HG03280 (cell line): ENCODE results near the gene CCDC7.
"Not testable (repeated sequence)": the region's sequence is repeated elsewhere in the genome, so short reads cannot be mapped to it uniquely, and the experiment has no call there.

Experiments
- ATAC-seq: cut with Tn5 transposase; IDR thresholded peaks from one replicate; pipeline ENCODE4 v1.9.1; 2021; ENCODE audit warnings: mild to moderate bottlenecking, moderate library complexity; ENCODE audit not compliant: unreplicated experiment

The CCDC7 gene

DNA sequence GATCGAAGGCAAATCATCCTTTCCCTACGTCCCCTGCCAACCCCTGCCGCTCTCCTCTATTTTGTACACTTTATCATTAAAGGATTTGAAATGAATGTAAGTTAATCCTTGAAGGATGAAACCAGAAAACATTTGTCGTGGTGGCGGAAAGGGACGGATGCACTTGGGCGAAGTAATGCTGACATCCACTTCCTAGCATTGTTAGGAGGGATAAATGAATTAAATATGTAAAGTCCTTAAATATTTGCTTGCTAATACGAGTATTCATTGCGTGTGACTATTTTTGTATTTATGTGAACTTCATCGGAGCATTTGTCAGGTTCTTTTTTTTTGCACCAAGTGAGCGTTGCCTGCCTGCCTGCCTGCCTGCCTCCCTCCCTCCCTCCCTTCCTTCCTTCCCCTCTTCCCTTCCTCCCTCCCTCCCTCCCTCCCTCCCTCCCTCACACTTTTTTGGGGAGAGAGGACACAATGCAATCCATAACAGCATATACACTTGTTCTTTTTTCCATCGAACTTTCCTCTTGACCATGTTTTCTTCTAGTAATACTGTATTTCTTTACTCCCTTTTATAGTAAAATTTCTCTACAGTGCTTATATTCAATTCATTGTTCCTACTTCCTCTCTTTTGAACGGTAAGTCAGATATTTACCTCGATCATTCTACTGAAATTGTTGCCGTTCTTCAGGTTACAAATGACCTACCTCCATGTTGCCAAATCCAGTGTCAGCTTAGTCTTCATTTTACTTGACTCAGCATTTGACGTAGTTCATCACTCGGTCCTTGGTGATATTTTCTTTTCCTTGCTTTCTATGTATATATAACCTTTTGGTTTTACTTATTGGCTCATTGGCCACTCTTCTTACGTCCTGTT lies 831 bp downstream of the CCDC7 start:
- peak; percentile 8 for ATAC-seq

DNA sequence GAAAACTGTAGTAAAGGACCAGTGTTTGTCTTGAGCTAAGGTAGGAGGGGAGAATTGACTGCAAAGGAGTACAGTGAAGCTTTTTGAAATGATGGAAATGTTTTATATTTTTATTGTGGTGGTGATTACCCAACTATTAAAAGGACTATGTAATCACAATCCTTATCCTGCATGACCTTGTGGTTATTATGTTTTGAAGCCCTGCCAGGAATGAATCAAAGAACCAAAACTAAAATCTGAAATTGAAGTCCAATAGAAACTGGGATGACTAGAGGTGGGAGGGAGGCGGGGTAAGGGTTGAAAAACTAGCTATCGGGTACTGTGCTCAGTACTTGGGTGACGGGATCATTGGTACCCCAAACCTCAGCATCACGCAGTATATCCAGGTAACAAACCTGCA lies 8.2 kb downstream of the CCDC7 start:
- no peak for ATAC-seq

DNA sequence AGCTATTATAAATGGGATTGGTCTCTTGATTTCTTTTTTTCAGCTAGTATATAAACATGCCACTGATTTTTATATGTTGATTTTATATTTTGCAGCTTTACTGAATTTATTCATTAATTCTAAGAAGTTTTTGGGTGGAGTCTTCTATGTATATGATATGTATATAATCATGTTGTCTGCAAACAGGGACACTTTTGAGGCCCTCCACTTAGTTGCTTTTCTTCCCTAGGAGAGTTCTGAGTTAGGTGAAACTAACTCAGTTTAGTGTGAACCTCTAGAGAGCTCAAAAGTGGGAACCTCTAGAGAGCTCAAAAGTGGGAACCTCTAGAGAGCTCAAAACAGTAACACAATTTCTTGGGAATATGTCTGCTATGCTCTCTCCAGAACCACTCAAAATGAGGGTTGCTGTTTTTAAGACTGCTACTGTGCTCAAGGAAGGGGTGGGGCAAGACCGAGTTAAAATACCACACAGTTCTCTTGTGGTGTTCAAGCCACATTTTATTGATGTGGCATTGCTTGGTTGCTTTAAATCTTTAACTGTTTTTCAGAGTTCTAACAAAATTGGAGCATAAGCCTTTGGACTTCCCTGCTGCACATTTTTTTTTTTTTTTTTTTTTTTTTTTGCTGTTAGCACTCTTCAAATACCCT lies 13.2 kb downstream of the CCDC7 start:
- no peak for ATAC-seq

DNA sequence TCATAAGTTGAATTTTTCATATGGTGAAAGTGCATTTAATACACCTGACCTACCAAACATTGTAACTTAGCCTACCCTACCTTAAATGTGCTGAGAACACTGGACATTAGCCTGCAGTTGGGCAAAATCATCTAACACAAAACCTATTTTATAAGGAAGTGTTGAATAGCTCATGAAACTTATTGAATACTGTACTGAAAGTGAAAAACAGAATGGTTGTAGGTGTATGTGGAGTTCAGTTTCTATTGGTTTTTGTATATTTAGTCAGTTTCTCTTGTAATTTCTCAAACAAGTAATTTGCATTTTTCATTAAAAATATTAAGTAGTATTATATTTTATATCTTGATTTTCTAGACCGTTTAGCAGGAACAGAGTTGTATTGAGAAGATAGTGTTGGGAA lies 15.3 kb downstream of the CCDC7 start:
- ATAC-seq, result no peak

DNA sequence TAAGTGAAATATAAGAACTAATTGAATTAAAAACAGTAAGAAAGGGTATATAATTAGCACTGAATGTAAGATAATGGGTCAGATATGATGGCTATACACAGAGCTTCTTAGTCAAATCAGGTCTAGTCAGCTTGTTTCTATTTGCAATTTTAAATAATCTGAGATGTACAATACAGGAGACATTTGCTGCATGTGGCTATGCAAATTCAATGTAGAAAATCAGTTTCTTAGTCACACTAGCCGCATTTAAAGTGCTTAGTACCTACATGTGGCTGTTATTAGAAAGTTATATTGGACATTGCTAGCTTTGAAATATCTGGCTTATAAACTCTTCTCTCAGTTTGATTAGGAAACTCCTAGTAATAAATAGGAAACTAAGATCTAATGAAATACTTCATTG lies 25.3 kb downstream of the CCDC7 start:
- no peak for ATAC-seq

DNA sequence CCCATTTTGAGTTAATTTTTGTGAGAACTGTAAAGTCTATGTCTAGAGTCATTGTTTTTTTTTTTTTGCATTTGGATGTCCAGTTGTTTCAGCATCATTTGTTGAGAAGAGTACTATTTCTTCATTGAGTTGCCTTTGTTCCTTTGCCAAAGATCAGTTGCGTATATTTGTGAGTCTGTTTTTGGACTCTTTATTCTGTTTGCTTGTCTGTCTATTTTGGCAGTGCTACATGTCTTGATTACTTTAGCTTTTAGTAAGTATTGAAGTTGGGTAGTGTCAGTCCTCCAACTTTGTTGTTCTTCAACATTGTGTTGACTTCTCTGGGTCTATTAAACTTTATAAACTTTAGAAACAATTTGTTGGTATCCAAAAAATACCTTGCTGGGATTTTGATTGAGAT lies 31.6 kb downstream of the CCDC7 start:
- no peak for ATAC-seq

DNA sequence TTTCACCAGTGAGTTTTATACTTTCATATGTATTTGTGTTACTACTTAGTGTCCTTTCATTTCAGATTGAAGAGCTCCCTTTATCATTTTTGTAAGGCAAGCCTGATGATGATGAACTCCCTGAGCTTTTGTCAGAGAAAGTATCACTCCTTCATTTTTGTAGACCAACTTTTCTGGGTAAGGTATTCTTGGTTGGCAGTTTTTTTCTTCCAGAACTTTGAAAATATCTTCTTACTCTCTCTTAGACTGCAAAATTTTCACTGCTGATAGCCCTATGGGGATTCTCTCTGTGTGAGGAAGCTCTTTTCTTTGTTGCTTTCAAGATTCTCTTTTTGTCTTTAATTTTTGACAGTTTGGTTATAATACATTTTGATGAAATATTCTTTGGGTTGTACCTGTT lies 35.7 kb downstream of the CCDC7 start:
- ATAC-seq, result no peak

DNA sequence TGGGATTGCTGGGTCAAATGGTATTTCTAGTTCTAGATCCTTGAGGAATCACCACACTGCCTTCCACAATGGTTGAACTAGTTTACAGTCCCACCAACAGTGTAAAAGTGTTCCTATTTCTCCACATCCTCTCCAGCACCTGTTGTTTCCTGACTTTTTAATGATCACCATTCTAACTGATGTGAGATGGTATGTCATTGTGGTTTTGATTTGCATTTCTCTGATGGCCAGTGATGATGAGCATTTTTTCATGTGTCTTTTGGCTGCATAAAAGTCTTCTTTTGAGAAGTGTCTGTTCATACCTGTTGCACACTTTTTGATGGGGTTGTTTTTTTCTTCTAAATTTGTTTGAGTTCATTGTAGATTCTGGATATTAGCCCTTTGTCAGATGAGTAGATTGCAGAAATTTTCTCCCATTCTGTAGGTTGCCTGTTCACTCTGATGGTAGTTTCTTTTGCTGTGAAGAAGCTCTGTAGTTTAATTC lies 37.1 kb downstream of the CCDC7 start:
- not testable (repeated sequence) for ATAC-seq

DNA sequence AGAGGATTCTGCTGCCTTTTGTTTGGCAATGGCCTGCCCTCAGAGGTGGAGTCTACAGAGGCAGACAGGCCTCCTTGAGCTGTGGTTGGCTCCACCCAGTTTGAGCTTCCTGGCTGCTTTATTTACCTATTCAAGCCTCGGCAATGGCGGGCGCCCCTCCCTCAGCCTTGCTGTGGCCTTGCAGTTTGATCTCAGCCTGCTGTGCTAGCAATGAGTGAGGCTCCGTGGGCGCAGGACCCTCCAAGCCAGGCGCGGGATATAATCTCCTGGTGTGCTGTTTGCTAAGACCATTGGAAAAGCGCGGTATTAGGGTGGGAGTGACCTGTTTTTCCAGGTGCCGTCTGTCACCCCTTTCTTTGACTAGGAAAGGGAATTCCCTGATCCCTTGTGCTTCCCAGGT lies 42.1 kb downstream of the CCDC7 start:
- not testable (repeated sequence) for ATAC-seq

DNA sequence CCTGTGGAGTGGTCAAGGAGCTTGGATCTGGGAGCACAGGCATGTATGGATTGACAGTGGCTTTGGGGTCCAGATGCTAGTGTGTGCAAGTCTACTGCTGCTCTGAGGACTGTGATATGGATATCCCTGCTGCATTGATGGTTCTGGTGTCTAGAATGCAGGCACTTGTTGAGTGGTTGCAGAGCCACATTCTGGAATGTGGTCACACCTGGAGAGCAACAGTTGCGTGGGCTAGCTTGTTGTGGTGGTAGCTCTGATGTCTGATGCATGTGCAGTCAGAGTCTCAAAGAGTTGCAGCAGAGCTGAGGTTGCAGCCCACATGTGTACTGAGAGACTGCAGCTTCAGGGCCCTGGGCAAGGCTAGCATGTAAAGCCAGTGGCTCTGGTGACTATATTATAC lies 43.2 kb downstream of the CCDC7 start:
- ATAC-seq, result no peak

DNA sequence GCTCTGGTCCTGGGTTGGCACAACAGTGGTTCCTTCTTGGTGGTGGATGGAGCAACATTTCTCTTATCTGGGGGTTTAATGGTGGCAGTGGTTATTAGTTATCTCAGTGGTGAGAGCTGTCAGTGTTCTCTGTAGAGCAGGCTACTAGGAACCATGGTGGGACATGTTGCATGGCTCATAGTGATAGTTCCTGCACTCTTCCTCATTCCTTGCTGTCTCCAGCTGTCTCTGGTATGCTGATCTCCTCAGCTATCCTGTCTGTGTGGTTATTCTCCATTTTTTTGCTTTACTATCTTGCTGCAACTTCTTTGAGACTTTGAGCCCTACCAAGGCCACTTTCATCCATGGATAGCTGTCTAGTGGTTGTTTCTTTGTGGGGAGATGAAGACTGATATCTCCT lies 44.0 kb downstream of the CCDC7 start:
- no peak for ATAC-seq

DNA sequence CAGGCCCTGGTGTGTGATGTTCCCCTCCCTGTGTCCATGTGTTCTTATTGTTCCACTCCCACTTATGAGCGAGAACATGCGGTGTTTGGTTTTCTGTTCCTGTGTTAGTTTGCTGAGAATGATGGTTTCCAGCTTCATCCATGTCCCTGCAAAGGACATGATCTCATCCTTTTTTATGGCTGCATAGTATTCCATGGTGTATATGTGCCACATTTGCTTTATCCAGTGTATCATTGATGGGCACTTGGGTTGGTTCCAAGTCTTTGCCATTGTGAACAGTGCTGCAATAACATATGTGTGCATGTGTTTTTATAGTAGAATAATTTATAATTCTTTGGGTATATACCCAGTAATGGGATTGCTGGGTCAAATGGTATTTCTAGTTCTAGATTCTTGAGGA lies 48.6 kb downstream of the CCDC7 start:
- ATAC-seq, result not testable (repeated sequence)

DNA sequence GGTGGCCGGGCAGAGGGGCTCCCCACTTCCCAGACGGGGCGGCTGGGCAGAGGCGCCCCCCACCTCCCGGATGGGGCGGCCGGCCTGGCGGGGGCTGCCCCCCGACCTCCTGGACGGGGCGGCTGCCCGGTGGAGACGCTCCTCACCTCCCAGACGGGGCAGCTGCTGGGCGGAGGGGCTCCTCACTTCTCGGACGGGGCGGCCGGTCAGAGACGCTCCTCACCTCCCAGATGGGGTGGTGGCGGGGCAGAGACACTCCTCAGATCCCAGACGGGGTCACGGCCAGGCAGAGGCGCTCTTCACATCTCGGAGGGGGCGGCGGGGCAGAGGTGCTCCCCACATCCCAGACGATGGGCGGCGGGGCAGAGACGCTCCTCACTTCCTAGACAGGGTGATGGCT lies 54.2 kb downstream of the CCDC7 start:
- ATAC-seq, result not testable (repeated sequence)

DNA sequence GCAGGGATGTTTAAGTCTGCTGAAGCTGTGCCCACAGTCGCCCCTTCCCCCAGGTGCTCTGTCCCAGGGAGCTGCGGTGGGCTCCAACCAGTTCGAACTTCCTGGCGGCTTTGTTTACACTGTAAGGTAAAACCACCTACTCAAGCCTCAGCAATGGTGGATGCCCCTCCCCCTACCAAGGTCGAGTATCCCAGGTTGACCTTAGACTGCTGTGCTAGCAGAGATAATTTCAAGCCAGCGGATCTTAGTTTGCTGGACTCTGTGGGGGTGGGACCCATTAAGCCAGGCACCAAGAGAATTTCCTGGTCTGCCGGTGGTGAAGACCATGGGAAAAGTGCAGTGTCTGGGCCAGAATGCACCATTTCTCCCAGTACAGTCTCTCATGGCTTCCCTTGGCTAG lies 56.0 kb downstream of the CCDC7 start:
- no peak for ATAC-seq

DNA sequence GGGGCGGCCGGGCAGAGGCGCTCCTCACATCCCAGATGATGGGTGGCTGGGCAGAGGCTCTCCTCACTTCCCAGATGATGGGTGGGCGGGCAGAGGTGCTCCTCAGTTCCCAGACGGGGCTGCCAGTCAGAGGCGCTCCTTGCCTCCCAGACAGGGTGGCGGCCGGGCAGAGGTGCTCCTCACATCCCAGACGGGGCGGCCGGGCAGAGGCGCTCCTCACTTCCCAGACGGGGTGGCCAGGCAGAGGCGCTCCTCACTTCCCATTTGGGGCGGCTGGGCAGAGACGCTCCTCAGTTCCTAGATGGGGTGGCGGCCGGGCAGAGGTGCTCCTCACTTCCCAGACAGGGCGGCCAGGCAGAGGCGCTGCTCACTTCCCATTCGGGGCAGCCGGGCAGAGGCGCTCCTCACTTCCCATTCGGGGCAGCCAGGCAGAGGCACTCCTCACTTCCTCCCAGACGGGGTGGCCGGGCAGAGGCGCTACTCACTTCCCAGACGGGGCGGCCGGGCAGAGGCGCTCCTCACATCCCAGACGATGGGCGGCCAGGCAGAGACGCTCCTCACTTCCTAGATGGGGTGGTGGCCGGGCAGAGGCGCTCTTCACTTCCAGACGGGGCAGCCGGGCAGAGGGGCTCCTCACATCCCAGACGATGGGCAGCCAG lies 60.0 kb downstream of the CCDC7 start:
- ATAC-seq, result not testable (repeated sequence)

DNA sequence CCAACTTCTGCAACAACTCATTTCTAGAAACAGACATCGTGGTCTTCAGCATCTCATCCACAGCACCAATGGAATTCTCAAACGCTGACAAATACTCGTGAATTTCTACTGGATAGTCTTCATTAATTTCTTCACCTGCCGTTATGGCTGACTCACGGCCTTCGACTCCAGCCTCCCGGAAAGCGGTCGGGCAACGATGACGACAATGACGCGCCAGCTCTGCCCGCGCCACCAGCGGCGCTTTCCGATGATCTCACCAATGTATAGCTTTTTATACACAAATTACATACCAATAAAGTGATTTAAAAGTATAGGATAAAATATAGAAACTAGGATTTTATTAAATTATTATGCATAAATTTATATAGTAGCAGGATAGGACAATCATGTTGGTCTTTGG lies 65.7 kb downstream of the CCDC7 start:
- no peak for ATAC-seq

DNA sequence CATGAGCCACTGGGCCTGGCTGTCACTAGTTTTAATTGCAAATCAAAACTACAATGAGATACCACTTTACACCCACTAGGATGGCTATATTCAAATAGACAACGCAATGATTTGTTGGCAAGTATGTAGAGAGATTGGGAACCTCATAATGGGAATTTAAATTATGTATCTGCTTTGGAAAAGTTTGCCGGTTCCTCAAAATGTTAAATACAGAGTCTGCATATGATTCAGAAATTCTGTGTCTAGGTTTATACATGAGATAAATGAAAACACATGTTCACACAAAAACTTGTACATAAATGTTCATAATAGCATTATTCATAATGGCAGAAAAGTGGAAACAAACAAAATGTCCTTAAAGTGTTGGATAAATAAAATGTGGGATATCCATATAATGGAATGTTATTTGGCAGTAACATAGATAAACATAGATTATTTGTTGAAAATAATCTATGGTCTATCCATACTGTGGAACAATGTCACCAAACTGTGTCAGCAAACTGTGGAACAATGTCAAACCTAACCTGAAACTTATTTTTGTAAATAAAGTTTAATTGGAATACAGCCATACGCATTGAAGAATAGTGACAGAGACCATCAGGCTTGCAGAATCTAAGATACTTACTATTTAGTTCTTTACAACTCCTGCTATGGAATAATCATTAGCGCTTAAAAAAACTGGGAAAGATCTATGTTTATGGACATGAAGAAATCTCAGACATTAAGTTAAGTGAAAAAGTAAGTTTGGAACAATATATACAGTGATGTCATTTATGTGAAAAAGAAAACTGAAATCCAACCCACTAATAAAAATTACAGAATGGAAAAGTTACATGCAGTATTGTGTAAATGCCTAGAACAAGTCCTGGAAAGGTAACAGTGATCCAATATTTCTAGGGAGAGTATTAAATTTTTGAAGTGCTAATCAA lies 70.9 kb downstream of the CCDC7 start:
- no peak for ATAC-seq

DNA sequence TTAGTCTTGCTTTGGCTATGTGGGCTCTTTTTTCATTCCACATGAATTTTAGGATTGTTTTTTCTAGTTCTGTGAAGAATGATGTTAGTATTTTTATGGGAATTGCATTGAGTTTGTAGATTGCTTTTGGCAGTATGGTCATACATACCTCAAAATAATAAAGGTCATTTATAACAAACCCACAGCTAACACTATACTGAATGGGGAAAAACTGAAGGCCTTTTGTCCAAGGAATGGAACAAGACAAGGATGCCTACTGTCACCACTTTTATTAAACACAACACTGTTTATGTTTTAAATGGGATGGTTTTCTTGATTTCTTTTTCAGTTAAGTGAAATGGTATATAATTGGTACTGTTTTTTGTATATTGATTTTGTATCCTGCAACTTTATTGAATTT lies 84.3 kb downstream of the CCDC7 start:
- ATAC-seq, result no peak

DNA sequence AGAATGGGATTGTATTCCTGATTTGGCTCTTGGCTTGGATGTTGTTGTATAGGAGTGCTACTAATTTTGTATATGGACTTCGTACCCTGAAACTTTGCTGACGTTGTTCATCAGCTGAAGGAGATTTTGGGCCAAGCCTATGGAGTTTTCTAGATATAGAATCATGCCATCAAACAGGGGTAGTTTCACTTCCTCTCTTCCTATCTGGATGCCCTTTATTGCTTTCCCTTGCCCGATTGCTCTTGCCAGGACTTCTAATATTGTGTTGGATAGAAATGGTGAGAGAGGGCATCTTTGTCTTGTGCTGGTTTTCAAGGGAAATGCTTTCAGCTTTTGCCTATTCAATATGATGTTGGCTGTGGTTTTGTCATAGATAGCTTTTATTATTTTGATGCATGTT lies 92.3 kb downstream of the CCDC7 start:
- no peak for ATAC-seq

DNA sequence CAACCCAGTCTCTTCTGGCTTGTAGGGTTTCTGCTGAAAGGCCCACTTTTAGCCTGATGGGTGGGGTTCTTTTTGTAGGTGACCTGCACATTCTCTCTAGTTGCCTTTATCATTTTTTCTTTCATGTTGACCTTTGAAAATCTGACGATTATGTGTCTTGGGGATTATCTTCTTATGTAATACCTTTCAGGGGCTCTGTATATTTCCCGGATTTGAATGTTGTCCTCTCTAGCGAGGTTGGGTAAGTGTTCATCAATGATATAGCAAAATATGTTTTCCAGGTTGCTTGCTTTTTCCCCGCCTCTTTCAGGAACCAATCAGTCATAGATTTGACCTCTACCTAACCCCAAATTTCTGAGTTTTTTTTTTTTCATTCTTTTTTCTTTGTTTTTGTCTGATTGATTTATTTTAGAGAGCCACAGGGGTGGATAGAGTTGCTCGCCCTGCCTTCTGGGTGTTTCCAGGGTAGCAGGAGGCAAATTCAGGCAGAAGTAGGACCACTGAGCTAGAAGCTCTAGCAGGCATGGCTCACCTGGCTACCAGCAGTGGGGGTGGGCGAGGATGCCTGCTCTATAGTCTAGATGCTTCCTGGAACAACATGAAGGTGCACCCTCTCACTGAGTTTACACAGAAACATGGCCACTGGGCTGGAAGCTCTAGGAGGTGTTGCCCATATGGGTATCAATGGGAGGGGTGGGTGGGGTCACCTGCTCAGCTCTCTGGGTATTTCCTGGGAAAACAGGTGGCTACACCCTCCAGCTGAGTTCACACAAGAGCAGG lies 94.9 kb downstream of the CCDC7 start:
- no peak for ATAC-seq
